Posterior vena cava (tissue), 2 donors: ENCODE data around the gene COMMD10. TPM values are rescaled to one million over a fixed set of nuclear protein-coding genes. Genes with fewer than 3 reads are reported as not detected.
"Not testable (repeated sequence)": the region's sequence is repeated elsewhere in the genome, so short reads cannot be mapped to it uniquely, and the experiment has no call there.

Experiments
- DNase-seq: peaks from one replicate; pipeline ENCODE4 v3.0.0-alpha.2; 2020; ENCODE audit warnings: low spot score
- intact Hi-C, 2 donors: fragments of 100-400 bp; cut with DNase I; formaldehyde crosslinking; loops; one replicate each; pipeline versions ENCODE4 v1.14.1 to v1.14.2; 2022 to 2023
- total RNA-seq, 2 donors: library from RNA; stranded (reverse); fragmentation: NEBNext Ultra II Directional; extraction: Animal tissue kit (Norgen Biotek cat#: 25700); gene quantifications; one replicate each; pipeline ENCODE4 v1.2.1, GENCODE V29; 2021
- donor health status: DM: yes; HTN: yes; CAD: no.
- donor health status: DM: yes; HTN: yes; CAD: no.

The COMMD10 gene
- total RNA-seq, 2 donors from 2014 or later: 34.4 to 35.9 TPM

DNA sequence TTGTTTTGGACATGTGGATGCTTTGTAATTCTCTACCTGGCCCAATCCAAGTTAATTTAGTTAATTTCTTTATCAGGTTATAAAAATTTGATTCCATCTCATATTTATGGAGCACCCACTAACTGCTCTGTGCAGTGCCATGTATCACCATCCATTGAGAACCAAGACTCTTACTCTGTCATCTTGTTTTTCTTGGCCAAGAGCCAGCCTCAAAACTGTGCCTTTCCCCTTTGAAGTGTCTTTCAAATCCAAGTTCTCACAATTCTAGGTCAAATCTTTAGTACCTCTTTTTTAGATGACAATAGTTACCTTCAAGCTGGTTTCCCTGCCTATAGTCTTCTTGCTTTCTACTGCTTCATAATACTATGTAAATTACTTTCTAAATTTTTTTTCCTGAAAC, 3.2 kb downstream of the COMMD10 start:
- no peak for DNase-seq
- intact Hi-C loops: no loop called here

DNA sequence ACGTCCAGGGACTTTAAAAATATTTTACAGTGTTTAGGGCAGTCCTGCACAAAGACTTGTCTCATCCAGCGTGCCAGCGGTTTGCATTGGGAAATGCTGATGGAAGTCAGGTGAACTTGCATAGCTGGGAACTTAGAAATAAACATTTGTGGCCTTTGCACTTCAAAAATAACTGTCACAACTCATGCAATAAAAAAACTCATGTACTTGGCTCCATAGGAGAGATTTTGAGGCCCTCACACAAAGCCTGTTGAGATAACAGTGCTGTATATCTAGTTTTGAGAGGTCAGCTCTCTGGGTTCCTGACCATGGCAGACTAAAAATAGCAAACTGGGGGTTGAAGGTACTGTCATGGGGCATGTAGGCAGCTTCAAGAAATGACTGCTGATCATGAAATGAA, 5.5 kb downstream of the COMMD10 start:
- DNase-seq: no peak
- intact Hi-C loops: loop anchor here in 1 of 2 donors (2.0 kb wide), 1 partner anchor 52 kb away; no protein-coding TSS in a partner anchor

DNA sequence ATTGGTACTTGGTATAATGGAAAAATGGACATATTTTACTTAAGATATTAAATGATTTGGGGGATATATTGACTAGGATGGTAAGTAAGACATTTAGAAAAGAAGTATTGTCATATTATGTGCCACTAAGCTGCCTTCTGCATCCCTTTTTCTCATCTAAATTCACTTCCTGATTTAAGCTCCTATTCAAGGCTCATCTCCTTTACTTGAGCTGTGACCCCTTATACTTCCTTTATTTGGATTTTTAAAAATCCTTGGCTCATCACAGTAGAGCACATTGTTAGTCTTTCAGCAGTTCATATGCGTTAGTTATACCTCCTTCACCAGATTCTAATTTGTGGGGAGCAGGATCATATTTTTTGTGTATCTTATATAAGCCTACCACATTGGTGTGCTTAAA, 6.6 kb downstream of the COMMD10 start:
- DNase-seq: no peak
- intact Hi-C loops: loop anchor here in 1 of 2 donors (2.0 kb wide), 1 partner anchor 53 kb away; no protein-coding TSS in a partner anchor

DNA sequence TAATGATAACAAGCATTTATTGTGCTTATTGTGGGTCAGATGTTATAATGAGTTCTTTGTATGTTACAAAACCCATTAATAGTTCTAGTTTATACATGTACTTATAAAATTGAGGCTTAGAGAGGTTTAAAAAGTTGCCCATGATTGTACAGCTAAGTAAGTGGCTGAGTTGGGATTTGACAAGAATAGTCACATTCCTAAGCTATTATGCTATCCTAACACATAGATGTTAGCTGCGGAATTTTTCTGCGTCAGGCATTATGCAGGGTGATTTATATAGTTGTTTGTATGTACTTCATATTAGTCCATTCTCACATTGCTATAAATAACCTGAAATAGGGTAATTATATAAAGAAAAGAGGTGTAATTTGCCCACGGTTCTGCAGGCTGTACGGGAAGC, 12.5 kb downstream of the COMMD10 start:
- no peak for DNase-seq
- intact Hi-C loops: no loop called here

DNA sequence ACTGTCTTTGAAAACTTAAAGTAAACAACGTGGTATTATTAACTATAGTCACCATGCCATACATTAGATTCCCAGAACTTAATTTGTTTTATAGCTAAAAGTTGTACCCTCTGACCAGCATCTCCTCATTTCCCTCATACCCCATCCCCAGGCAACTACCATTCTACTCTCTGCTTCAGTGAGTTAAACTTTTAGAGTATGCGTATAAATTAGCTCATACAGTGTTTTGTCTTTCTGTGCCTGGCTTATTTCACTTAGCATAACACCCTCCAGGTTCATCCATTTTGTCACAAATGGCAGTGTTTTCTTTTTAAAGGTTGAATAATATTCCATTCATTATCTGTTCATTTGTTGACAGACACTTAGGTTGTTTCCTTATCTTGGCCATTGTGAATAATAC, 14.2 kb downstream of the COMMD10 start:
- intact Hi-C loops: no loop called here
- no peak for DNase-seq

DNA sequence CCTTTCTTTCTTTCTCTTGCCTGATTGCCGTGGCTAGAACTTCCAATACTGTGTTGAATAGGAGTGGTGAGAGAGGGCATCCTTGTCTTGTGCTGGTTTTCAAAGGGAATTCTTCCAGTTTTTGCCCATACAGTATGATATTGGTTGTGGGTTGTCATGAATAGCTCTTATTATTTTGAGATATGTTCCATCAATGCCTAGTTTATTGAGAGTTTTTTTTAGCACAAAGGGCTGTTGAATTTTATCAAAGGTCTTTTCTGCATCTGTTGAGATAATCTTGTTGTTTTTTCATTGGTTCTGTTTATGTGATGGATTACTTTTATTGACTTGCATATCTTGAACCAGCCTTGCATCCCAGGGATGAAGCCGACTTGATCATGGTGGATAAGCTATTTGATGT, 20.1 kb downstream of the COMMD10 start:
- intact Hi-C loops, DNase-seq: not testable (repeated sequence)

DNA sequence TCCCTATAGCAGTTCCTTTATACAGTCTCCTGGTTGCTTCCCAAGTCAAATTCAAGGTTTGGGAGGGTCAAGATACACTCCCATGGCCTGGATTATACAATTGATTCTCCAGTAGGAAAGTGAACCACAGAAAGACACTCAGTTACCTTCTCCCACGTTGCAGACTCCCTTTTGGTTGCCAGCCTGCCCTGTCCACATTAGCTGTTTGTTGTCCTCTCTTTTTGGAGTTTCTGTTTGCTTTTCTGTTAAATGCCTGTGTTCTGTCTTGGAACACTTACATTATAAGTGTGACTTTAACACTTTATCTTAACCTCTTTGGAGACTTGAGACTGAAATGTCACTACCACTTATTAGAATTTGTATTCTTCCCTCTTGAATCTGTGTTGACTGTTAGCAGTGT, 30.3 kb downstream of the COMMD10 start:
- DNase-seq: no peak
- intact Hi-C loops: no loop called here

DNA sequence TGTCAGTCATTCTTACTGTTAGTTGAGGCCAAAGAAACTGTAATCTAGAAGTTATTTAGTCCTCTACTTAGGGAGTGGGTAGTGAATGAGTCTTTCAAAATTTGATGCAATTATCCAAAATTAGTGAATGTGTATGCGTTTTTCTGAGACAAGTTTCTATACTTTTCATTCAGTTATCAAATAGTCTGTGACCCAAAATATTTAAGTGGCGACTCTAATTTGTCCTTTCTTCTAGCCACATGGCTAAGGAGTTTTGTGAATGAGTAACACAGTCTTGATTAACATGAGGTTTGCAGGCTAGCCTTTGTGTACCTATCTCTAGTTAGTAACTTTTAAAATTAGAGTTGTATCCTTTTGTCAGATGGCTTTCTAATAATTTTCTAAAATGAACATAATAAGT, 45.6 kb downstream of the COMMD10 start:
- intact Hi-C loops: no loop called here
- no peak for DNase-seq

DNA sequence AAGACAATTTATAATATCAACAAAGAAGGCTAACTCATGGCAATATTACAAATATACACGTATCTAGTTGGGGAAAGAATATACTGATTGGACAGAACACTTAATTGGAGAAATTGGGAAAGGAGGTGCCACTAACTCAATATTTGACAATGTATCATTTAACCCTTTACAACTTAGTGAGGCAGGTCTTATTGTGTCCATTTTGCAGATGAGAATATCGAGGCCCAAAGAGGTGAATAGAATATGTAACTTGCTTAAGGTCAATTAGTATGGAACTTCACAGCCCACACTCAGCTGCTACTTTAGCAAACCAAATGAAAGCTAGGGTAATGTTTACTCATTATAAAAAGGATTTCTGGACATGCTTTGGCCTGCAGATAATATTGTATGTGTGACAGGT, 46.2 kb downstream of the COMMD10 start:
- intact Hi-C loops: no loop called here
- DNase-seq: no peak

DNA sequence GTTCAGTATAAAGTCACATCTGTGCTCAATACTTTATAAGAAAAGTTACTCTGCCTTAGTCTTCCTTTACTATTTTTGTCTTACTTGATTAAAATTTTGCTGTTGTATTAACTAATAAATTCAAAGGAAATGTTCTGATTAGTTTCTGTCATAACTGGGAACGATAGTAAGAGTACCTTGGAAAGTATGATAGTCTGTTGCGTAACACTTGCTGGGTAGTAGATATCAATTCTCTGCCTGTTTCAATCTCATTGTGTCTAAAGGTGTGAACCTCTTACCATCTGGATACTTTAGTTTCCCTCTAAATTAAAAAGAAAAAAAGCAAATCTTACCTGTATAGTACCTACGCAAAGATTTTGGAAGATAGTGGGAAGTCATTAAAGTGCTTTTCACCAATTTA, 48.5 kb downstream of the COMMD10 start:
- intact Hi-C loops: no loop called here
- DNase-seq: no peak

DNA sequence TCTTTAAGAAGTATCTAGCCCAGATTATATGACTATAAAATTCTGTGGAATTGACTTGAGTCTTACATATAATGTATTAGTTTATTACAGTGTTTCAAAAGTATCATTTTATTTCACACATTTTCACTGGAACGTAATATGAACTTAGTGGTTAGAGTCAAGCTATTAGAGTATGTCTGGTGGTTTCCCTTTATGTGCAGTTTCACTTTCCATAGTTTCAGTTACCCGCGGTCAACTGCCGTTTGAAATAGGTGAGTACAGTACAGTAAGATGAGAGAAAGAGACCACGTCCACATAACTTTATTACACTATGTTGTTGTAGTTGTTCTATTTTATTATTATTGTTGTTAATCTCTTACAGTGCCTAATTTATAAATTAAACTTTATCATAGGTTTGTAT, 50.5 kb downstream of the COMMD10 start:
- DNase-seq: no peak
- intact Hi-C loops: no loop called here

DNA sequence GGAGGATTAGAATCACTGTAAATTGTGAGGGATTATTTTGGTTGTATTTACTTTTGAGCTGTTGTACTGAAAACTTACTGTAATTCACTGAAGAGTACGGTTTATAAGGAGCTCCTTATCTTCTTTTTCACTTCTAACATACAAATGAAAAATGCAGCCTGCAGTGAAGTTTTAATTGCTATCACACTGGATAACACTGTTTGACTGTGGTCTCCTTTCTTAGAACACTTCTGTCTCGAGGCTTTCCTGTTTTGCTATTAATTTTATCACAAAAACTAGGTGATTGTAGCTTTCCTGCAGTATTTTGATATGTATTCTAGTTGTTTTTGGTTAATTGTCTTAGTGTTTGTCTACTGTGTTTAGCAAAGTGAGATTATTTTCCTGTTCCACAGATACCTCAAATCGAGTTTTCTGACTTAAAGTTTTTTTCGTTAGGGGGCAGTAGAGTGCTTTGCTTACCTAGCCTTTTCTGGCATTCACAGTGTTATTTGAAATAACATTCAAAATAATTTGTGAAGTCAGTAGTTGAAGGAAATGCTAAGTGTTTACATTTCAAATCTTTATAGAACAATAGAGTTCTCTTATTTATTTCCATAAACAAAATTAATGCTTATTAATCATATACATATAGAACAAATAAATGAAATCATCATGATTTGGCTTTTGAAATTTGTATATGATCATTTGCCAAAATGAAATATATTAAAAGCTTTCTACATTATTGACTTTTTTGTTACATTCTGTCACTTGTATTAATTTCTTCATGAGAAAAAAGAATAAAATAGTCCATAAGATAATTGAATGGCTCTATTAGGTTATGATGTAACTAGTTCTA, 52.9 kb downstream of the COMMD10 start:
- no peak for DNase-seq
- intact Hi-C loops: no loop called here

DNA sequence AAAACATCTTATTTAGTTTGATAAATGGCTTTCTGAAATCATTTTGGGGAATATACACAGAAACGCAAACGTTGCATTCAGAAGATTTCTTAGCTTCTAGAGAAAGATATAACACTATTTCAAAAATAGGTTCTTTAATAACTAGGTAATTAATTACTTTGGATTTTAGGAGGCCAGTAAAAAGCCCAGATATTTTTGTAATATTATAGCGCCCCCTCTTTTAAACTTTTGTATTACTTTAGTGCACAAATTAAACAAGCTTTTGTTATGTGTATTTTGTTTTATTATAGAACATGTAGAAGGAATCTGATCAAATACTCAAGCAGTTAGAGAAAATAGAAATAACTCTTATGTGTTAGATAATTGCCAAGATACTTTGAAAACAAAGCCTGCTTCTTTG, 57.7 kb downstream of the COMMD10 start:
- intact Hi-C loops: no loop called here
- no peak for DNase-seq

DNA sequence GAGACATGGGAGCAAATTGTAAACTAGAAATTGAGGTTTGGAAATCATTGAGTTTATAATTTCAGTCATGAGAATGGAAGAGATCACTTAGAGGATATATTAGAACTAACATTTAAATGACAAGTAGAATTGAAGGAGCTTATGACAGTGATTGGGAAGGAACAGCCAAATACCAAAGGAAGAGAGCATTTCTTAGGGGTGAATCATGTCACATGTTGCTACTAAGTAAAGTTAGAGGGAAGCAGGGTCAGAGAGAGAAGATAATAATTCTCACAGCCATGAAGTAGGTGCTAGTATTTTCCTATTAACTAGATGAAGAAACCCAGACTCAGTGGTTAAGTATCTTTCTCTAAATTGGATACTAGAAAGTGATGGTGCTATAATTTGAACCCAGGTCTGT, 59.3 kb downstream of the COMMD10 start:
- intact Hi-C loops: no loop called here

DNA sequence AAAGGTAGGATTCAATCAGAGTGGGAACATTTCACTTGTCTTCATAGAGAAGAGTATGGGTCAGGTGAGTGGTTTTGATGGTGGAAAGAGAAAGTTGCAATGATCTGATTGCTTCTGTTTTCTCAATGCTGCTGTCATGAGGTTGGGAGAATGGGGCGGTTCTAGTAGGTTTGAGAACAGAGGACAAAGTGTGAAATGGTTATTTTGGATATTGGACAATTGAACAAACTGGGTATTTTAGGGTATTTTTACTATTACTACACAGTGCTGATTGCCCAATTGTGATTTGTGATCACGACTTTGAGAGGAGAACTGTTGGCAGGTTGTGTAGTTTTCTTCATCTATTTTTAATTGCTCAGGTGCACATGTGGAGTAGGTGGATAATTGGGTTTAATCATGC, 60.2 kb downstream of the COMMD10 start:
- DNase-seq: no peak
- intact Hi-C loops: no loop called here

More for the DNA sequence above, 59.3 kb downstream of the COMMD10 start:
- DNase-seq: no peak

DNA sequence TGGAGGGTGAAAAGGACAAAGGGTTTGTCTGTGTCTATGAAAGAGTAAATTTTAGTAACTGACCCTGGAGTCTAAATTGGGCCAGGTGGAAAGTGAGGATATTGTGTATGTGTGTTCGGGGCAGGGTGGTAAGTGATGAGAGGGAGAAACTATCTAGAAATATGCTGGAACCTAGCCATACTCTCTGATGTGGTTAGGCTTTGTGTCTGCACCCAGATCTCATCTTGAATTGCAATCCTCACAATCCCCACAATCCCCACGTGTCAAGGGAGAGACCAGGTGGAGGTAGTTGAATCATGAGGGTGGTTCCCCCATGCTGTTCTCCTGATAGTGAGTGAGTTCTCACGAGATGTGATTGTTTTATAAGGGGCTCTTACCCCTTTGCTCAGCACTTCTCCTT, 60.6 kb downstream of the COMMD10 start:
- intact Hi-C loops: no loop called here
- DNase-seq: no peak

DNA sequence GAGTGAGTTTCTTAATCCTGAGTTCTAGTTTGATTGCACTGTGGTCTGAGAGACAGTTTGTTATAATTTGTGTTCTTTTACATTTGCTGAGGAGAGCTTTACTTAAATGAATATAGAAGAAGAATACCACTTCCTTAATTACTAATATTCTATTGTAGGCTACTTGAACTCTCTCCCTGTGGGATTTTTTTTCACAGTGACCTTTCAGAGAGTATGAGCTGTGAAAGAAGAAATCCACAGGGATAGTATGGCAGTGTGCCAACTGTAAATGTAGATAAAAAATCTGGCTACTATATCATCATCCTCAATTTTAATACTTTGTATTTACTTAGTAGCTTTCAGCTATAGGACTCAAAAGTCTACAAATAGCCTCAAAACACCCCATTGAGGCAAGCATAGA, 67.3 kb downstream of the COMMD10 start:
- DNase-seq: no peak
- intact Hi-C loops: no loop called here

DNA sequence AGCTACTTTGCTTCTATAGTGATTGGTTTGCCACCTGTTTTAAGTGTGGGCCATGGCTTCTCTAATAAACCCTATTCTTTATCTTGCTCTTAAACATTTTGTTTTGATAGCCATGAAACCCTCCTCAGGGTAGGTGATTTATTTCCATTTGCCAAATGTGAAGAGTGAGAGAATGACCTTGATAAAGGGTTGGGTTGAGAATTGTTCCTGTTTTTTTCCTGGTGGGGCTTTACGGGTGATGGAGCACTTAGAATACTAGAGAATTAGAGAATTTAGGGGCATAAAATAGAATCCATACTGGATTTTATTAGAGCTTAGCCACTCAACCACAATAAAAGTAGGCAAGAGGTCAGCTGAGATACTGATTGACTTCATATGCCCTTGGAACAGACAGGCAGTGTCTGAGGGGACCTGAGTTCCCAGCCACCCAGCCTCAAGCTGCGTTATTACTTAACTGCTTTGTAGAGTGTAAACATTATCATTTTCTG, 68.9 kb downstream of the COMMD10 start:
- DNase-seq: no peak
- intact Hi-C loops: no loop called here

DNA sequence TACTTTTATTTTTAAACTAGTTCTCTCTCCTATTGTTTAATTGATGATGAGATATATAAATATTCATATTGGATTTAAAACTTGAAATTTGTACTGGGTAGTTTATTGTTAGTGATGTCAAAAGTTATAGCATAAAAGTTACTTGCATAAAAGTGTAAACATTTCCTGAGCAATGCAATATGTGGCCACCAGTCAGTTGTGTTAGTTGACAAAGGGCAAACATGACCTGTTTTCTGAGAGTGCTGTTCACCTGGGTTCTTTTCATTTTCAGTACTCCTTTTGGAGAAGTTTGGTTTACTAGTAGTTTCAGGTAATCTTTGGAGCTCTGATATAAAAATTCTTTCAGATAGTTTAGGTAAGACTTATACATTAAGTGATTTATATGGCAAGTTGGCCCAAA, 69.4 kb downstream of the COMMD10 start:
- DNase-seq: no peak
- intact Hi-C loops: no loop called here

DNA sequence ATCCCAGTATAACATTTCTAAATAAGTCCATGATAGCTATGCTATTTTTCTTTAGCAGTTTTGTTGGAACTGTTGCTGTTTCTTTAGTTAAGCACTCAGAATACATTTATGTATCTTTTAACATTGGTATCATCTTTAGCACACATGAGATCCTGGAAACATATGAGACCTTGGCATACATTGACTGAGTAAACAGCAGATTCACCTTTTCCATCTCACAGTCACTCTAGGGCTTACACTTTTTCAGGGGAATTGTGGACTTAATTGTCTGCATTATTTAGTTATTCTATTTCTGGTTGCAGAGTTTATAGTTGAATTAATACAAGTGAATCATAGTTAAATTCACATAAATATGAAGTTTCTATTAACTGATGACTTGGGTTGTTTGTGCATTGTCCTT, 70.1 kb downstream of the COMMD10 start:
- intact Hi-C loops: no loop called here
- no peak for DNase-seq

DNA sequence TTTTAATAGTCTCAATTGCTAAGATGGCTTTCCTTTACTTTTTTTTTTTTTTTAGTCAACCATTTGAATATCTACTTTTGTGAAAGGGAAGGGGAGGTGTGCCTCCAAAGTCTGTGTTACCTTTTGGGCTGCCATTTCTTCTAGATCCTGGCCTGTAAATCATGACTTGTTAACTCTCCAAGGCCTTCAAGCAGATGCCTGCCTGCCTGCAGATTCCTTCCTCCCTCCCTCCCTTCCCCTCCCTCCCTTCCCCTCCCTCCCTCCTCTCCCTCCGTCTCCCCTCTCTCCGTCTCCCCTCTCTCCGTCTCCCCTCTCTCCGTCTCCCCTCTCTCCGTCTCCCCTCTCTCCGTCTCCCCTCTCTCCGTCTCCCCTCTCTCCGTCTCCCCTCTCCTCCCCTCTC, 73.1 kb downstream of the COMMD10 start:
- intact Hi-C loops: no loop called here
- DNase-seq: no peak
